GM23338 (cell line): Measurements from ENCODE around the gene TYR.
"Not testable (repeated sequence)": the region's sequence is repeated elsewhere in the genome, so short reads cannot be mapped to it uniquely, and the experiment has no call there.

Source experiments
- JUNB ChIP-seq: IDR thresholded peaks from one replicate; pipeline ENCODE4 v1.6.1; 2016; ENCODE audit warnings: antibody characterized with exemption; ENCODE audit not compliant: unreplicated experiment
- TF ChIP-seq, protein P1 (sequence below), 2 experiments: fragments of 200-600 bp in 1 of 2; sonication (generic) in 1 of 2; conservative IDR thresholded peaks; 2 replicates each; pipeline versions ENCODE4 v1.5.1 to v1.6.1; 2016 to 2017; ENCODE audit warnings: antibody characterized with exemption in 2 of 2, low read depth in 2 of 2, mild to moderate bottlenecking in 2 of 2, moderate library complexity in 1 of 2
- TF ChIP-seq, protein P2 (sequence below): IDR thresholded peaks from one replicate; pipeline ENCODE4 v1.6.1; 2018; ENCODE audit warnings: antibody characterized with exemption; ENCODE audit not compliant: unreplicated experiment
- TF ChIP-seq, protein P3 (sequence below): IDR thresholded peaks from 2 replicates; pipeline ENCODE4 v1.6.1; 2016; ENCODE audit warnings: antibody characterized with exemption

DNA sequence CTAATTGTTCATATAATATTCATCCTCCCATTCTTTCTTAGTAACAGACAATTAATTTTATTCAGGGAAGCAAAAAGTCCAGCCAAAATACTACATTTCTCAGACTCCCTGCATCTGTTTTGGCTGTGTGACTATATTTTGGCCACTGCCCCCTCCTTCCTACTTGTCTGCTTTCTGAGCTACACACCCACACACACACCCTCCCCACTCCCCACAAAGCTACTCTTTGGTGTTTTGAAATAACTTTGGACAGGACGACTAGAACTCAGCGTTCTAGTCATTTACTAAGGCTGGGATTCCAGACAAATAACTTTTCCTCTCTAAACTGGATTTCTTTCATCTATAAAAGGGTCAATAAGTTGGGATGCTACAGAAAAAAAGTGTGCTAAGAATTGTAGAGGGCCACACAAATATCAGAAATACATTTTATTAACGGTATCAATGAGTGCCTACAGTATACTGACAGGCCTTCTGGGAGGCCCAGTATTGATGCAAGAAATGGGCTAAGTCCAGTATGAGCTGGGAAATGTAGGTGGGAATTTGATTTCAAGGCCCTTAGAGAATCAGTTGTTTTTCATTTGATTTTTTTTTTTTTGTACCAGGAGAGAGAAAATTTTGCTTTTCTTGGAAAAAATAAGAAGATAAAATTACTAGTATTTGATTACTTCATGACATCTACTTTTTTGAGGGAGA is 165.4 kb downstream of the TYR start:
- TF ChIP-seq, protein P1, sequence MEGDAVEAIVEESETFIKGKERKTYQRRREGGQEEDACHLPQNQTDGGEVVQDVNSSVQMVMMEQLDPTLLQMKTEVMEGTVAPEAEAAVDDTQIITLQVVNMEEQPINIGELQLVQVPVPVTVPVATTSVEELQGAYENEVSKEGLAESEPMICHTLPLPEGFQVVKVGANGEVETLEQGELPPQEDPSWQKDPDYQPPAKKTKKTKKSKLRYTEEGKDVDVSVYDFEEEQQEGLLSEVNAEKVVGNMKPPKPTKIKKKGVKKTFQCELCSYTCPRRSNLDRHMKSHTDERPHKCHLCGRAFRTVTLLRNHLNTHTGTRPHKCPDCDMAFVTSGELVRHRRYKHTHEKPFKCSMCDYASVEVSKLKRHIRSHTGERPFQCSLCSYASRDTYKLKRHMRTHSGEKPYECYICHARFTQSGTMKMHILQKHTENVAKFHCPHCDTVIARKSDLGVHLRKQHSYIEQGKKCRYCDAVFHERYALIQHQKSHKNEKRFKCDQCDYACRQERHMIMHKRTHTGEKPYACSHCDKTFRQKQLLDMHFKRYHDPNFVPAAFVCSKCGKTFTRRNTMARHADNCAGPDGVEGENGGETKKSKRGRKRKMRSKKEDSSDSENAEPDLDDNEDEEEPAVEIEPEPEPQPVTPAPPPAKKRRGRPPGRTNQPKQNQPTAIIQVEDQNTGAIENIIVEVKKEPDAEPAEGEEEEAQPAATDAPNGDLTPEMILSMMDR (conservative IDR thresholded peaks at IDR 0.05; ENCODE audit: low read depth in 2 of 2) = not testable (repeated sequence)
- TF ChIP-seq, protein P2, sequence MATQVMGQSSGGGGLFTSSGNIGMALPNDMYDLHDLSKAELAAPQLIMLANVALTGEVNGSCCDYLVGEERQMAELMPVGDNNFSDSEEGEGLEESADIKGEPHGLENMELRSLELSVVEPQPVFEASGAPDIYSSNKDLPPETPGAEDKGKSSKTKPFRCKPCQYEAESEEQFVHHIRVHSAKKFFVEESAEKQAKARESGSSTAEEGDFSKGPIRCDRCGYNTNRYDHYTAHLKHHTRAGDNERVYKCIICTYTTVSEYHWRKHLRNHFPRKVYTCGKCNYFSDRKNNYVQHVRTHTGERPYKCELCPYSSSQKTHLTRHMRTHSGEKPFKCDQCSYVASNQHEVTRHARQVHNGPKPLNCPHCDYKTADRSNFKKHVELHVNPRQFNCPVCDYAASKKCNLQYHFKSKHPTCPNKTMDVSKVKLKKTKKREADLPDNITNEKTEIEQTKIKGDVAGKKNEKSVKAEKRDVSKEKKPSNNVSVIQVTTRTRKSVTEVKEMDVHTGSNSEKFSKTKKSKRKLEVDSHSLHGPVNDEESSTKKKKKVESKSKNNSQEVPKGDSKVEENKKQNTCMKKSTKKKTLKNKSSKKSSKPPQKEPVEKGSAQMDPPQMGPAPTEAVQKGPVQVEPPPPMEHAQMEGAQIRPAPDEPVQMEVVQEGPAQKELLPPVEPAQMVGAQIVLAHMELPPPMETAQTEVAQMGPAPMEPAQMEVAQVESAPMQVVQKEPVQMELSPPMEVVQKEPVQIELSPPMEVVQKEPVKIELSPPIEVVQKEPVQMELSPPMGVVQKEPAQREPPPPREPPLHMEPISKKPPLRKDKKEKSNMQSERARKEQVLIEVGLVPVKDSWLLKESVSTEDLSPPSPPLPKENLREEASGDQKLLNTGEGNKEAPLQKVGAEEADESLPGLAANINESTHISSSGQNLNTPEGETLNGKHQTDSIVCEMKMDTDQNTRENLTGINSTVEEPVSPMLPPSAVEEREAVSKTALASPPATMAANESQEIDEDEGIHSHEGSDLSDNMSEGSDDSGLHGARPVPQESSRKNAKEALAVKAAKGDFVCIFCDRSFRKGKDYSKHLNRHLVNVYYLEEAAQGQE = not testable (repeated sequence)
- TF ChIP-seq, protein P3, sequence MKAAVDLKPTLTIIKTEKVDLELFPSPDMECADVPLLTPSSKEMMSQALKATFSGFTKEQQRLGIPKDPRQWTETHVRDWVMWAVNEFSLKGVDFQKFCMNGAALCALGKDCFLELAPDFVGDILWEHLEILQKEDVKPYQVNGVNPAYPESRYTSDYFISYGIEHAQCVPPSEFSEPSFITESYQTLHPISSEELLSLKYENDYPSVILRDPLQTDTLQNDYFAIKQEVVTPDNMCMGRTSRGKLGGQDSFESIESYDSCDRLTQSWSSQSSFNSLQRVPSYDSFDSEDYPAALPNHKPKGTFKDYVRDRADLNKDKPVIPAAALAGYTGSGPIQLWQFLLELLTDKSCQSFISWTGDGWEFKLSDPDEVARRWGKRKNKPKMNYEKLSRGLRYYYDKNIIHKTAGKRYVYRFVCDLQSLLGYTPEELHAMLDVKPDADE = not testable (repeated sequence)
- not testable (repeated sequence) for TF ChIP-seq JUNB
